ENCODE data around the gene TIMP2. TPM values are rescaled to one million over a fixed set of nuclear protein-coding genes. Genes with fewer than 3 reads are reported as not detected.

The TIMP2 gene
- total RNA-seq, 1 experiment from 2014 or later: 29.0 TPM

- H4K20me1 ChIP-seq (ENCODE audit: control insufficient read depth, insufficient read depth, insufficient read length): no peaks in the 10 kb centered on the region
- no peak for DNase-seq
- H2BK20ac ChIP-seq (ENCODE audit: low read depth, low read length, poor library complexity, severe bottlenecking): no peak overlapping the region
- no peak overlapping the region for H3K9ac ChIP-seq (ENCODE audit: extremely low read depth, insufficient read length, low read length)
- no peak overlapping the region for H3K23ac ChIP-seq (ENCODE audit: insufficient read length, low read depth, low read length)
- no peaks in the 10 kb centered on the region for H3K27me3 ChIP-seq (ENCODE audit: insufficient read depth, low read length)
- no peaks in the 10 kb centered on the region for H3K23me2 ChIP-seq (ENCODE audit: insufficient read length, low read depth, low read length, poor library complexity, severe bottlenecking)
- no peak overlapping the region for H4K91ac ChIP-seq (ENCODE audit: insufficient read length, low read depth, low read length)
- H3K4me1 ChIP-seq (ENCODE audit: insufficient read depth, low read length): no peaks in the 10 kb centered on the region
- no peak overlapping the region for H2BK120ac ChIP-seq (ENCODE audit: low read depth, low read length, poor library complexity, severe bottlenecking)
- H3K4ac ChIP-seq (ENCODE audit: low read depth, low read length): no peak overlapping the region
- no peak overlapping the region for H2BK15ac ChIP-seq (ENCODE audit: low read depth, low read length)
- H3K4me2 ChIP-seq (ENCODE audit: insufficient read depth, insufficient read length, low read length): no peak overlapping the region
- H2AFZ ChIP-seq (ENCODE audit: low read length): no peak overlapping the region
- Mint-ChIP-seq H3K4me3 (no peak overlapping the region), H3K36me3 (ENCODE audit: insufficient read depth in 1 of 3, low read depth in 3 of 3) (peaks cover 63 to 95% (median 93%) of the 10 kb centered on the region in 3 experiments), H3K9me3 (no peaks in the 10 kb centered on the region), H3K27ac (no peak overlapping the region), H3K27me3 (ENCODE audit: low read depth) (no peaks in the 10 kb centered on the region), H3K4me1 (no peaks in the 10 kb centered on the region)
- H2BK5ac ChIP-seq (ENCODE audit: insufficient read length, low read length): no peak overlapping the region
- no peak overlapping the region for H3K18ac ChIP-seq (ENCODE audit: insufficient read length, low read depth, low read length)
- no peak overlapping the region for H4K8ac ChIP-seq (replicated peaks; ENCODE audit: insufficient read length, low read depth, low read length)
- no peak overlapping the region for H4K5ac ChIP-seq (ENCODE audit: insufficient read length, low read depth, low read length)
- no peak overlapping the region for H3T11ph ChIP-seq (ENCODE audit: low read length)
- H3K56ac ChIP-seq (ENCODE audit: insufficient read length, low read depth, low read length): no peak overlapping the region
- WGBS (ENCODE audit: extremely low coverage, insufficient read length, low lambda C conversion rate): no CpG with 5 or more reads among the region's 2 CpGs
- H3K79me2 ChIP-seq (ENCODE audit: insufficient read depth, low read length): peaks cover 6% of the 10 kb centered on the region; the same call in 1 of the 2 replicates
- no peaks in the 10 kb centered on the region for H3K9me3 ChIP-seq (ENCODE audit: control insufficient read depth, low read depth, low read length)
- H2AK5ac ChIP-seq (ENCODE audit: insufficient read length, low read length): no peak overlapping the region
- no peak overlapping the region for H3K14ac ChIP-seq (ENCODE audit: insufficient read depth, low read length)
- no peak overlapping the region for H2BK12ac ChIP-seq (ENCODE audit: insufficient read length, low read depth, low read length)
- TF ChIP-seq CTCF (conservative IDR thresholded peaks at IDR 0.05): no peak
- H3K79me1 ChIP-seq (ENCODE audit: insufficient read depth, low read depth, low read length, poor library complexity, severe bottlenecking): peaks cover 2% of the 10 kb centered on the region
- H3K27ac ChIP-seq (ENCODE audit: insufficient read length, low read depth, low read length): no peak overlapping the region
These were observed 92.7 kb downstream of the TIMP2 start for GRCh38 chr17:78832541-78832810.

Data from H9 (cell line).